Heart right ventricle (tissue), 16 donors: ENCODE data around the gene ADAMTSL5. TPM values are rescaled to one million over a fixed set of nuclear protein-coding genes. Genes with fewer than 3 reads are reported as not detected.
A peak's percentile ranks its signal among the peaks of the same experiment; 100 is the strongest.

ENCODE experiments used
- ATAC-seq, 8 donors: fragments of 200-7000 bp; cut with Tn5 transposase; one replicate each; pipeline ENCODE4 v1.9.1; 2020; ENCODE audit warnings: mild to moderate bottlenecking in 8 of 8, moderate library complexity in 8 of 8, moderate number of reproducible peaks in 1 of 8
- DNase-seq, 2 donors: peaks; one replicate each; pipeline ENCODE4 v3.0.0-alpha.2; 2020
- H3K27ac ChIP-seq, 10 donors: fragments of 200-600 bp; sonication (generic) in 2 of 10; one replicate each; pipeline versions ENCODE4 v1.5.0 to v1.8.0; 2020 to 2022; ENCODE audit warnings: mild to moderate bottlenecking in 3 of 10
- H3K27me3 ChIP-seq, 7 donors: fragments of 200-600 bp; one replicate each; pipeline ENCODE4 v1.8.0; 2021 to 2022; ENCODE audit warnings: mild to moderate bottlenecking in 2 of 7
- H3K36me3 ChIP-seq, 9 donors: fragments of 200-600 bp; sonication (generic) in 1 of 9; one replicate each; pipeline versions ENCODE4 v1.5.0 to v1.8.0; 2020 to 2022; ENCODE audit warnings: mild to moderate bottlenecking in 2 of 9
- H3K4me1 ChIP-seq, 9 donors: fragments of 200-600 bp; sonication (generic) in 1 of 9; one replicate each; pipeline versions ENCODE4 v1.5.0 to v1.8.0; 2020 to 2022; ENCODE audit warnings: mild to moderate bottlenecking in 4 of 9
- H3K4me3 ChIP-seq, 10 donors: fragments of 200-600 bp; sonication (generic) in 2 of 10; one replicate each; pipeline versions ENCODE4 v1.5.0 to v1.8.0; 2020 to 2022; ENCODE audit warnings: mild to moderate bottlenecking in 7 of 10, moderate library complexity in 2 of 10
- H3K9me3 ChIP-seq, 11 donors: fragments of 200-600 bp in 10 of 11; sonication (generic) in 2 of 11; one replicate each; pipeline versions ENCODE4 v1.5.0 to v1.8.0; 2013 to 2022; ENCODE audit warnings: mild to moderate bottlenecking in 2 of 11, control low read depth in 1 of 11, moderate library complexity in 1 of 11
- WGBS, 2 donors: extraction: QIAGEN DNeasy Blood & Tissue Kit; methylation state at CpG; one replicate each; pipeline ENCODE4 v1.1.7; 2013; ENCODE audit warnings: inconsistent platforms in 1 of 2; 5-methylcytosine and 5-hydroxymethylcytosine counted together
- intact Hi-C, 10 donors: fragments of 100-400 bp; cut with DNase I; formaldehyde crosslinking; loops; one replicate each; pipeline versions ENCODE4 v1.11.1 to v1.14.2; 2022
- polyA plus RNA-seq, 2 donors: library from polyadenylated mRNA; stranded (reverse); fragments of 200-250 nt; gene quantifications; one replicate each; pipeline ENCODE4 v1.2.3, GENCODE V29; 2013
- total RNA-seq, 10 donors: library from RNA; stranded (reverse); fragmentation: NEBNext Ultra II Directional in 3 of 10; extraction: Animal tissue kit (Norgen Biotek cat#: 25700) in 3 of 10; gene quantifications; one replicate each; pipeline versions ENCODE4 v1.2.1 to v1.2.4, GENCODE V29; 2021 to 2023
- TF ChIP-seq, protein P1 (sequence below), 9 donors: fragments of 200-600 bp; sonication (generic) in 2 of 9; IDR thresholded peaks; one replicate each; pipeline versions ENCODE4 v1.5.0 to v1.8.0; 2021 to 2022; ENCODE audit warnings: antibody characterized with exemption in 9 of 9, mild to moderate bottlenecking in 5 of 9, moderate library complexity in 1 of 9
- donor health status: Arrhythmogenic right ventricular cardiomyopathy.
- donor health status: ischemic (EF 13 %, LVEDD 7.1; RV severe dilation, severe dysfunction).
- donor health status: healthy with polysubstance abuse.
- donor health status: DM: no; HTN: yes; CAD: no.
- donor health status: DM: no; HTN: no; CAD: no.
- donor health status: ischemic (EF 25% LVEDD 6.9; RV normal size, moderate dysfunction).
- donor health status: ischemic (EF 25% LVEDD 5.7; RV mildly dilated, moderate dysfunction).
- donor health status: healthy.
- donor health status: DM: yes; HTN: yes; CAD: no.
- donor health status: Ischemic cardiomyopathy.
- donor health status: ischemic (EF 35%, LVEDD 5.7; RV mildly dilated, moderate dysfunction).
- donor health status: nonischemic (EF 11% LVEDD 7.7; RV severe dilation, severe dysfunction).
- donor health status: DM: yes; HTN: yes; CAD: no.
- donor health status: PGD.
- donor health status: ischemic (EF 29% LVEDD 5.4; RV normal size, mild dysfunction).
- donor health status: nonischemic (EF 23%, LVEDD 6.1; RV moderate dilation, normal function).

ADAMTSL5 gene
- total and polyA plus RNA-seq, 12 donors = 16.7 to 69.4 (median 35.8) TPM

DNA sequence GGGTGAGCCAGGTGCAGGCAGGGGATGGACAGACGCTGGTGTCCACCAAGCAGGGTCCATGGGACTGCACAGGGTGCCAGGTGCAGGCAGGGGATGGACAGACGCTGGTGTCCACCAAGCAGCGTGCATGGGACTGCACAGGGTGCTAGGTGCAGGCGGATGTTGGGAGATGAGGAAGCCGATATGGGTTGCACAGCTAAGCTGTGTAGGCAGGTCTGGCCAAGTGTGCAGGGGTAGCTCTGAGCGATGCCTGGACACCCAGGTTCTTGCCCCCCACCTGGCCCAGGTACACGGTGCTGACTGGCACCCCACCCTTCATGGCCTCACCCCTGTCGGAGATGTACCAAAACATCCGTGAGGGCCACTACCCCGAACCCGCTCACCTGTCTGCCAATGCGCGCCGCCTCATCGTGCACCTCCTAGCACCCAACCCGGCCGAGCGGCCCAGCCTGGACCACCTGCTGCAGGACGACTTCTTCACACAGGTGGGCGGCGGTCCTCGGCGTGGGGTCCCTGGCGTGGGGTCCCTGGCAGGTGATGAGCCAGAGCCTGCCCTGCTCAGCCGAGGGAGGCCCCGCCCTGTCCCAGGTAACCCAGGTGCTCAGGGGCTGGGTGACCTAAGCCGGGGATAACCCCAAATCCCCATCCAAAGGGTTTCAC lies 15.0 kb upstream of the ADAMTSL5 start:
- Histone ChIP-seq H3K27ac (no peak overlapping the region), H3K9me3 (no peaks in the 10 kb centered on the region), H3K27me3 (peaks cover 26 to 73% (median 64%) of the 10 kb centered on the region in 7 donors), H3K4me1 (no peaks in the 10 kb centered on the region), H3K36me3 (no peaks in the 10 kb centered on the region), H3K4me3 (no peak overlapping the region)
- TF ChIP-seq, protein P1, sequence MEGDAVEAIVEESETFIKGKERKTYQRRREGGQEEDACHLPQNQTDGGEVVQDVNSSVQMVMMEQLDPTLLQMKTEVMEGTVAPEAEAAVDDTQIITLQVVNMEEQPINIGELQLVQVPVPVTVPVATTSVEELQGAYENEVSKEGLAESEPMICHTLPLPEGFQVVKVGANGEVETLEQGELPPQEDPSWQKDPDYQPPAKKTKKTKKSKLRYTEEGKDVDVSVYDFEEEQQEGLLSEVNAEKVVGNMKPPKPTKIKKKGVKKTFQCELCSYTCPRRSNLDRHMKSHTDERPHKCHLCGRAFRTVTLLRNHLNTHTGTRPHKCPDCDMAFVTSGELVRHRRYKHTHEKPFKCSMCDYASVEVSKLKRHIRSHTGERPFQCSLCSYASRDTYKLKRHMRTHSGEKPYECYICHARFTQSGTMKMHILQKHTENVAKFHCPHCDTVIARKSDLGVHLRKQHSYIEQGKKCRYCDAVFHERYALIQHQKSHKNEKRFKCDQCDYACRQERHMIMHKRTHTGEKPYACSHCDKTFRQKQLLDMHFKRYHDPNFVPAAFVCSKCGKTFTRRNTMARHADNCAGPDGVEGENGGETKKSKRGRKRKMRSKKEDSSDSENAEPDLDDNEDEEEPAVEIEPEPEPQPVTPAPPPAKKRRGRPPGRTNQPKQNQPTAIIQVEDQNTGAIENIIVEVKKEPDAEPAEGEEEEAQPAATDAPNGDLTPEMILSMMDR (IDR thresholded peaks at IDR 0.05) = no peak
- 82 to 86% methylated on average over 27 of the region's 27 CpGs for WGBS, 2 donors
- ATAC-seq = peak in 1 of 8 donors; percentile 16
- no peak for DNase-seq
- intact Hi-C loops = loop anchor here in 1 of 10 donors (10.0 kb wide), 1 partner anchor 213 kb away; no protein-coding TSS in a partner anchor

DNA sequence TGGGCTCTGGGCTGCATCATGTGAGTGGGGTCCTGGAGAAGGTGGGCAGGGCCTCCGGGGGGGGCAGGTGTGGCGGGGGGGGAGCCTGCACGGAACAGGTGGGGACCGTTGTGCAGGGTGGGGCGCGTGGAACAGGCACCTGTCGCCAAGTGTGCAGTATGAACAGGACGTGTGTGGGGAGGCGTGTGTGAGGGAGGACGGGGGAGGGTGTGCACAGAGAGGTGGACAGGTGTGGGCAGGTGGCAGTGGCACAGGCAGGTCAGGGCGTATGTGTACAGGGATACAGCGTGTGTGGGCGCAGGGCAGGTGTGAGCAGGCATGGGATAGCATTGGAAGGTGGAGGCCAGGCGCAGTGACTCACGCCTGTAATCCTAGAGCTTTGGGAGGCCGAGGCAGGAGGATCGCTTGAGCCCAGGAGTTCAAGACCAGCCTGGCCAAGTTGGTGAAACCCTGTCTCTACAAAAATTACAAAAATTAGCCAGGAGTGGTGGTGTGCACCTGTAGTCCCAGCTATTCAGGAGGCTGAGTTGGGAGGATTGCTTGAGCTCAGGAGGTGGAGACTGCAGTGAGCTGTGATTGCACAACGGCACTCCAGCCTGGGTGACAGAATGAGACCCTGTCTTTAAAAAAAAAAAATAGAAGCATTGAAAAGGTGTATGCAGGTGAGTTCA lies 14.3 kb upstream of the ADAMTSL5 start:
- 80 to 83% methylated on average over 18 of the region's 18 CpGs for WGBS, 2 donors

GRCh38 chr19:1526066-1526778 lies 13.4 kb upstream of the ADAMTSL5 start:
- TF ChIP-seq, protein P1 (IDR thresholded peaks at IDR 0.05) = no peak
- H3K4me1 ChIP-seq = peaks cover 0 to 9% (median 4%) of the 10 kb centered on the region in 9 donors
- DNase-seq = no peak
- peaks cover 26 to 71% (median 61%) of the 10 kb centered on the region in 7 donors for H3K27me3 ChIP-seq
- intact Hi-C loops = loop anchor here in 1 of 10 donors (10.0 kb wide), 1 partner anchor 211 kb away; no protein-coding TSS in a partner anchor
- no peaks in the 10 kb centered on the region for H3K9me3 ChIP-seq
- no peaks in the 10 kb centered on the region for H3K36me3 ChIP-seq
- 80% methylated on average over 33 of the region's 33 CpGs for WGBS, 2 donors
- no peak overlapping the region for H3K27ac ChIP-seq
- ATAC-seq = no peak
- H3K4me3 ChIP-seq = no peak overlapping the region

More for the DNA sequence above, 14.3 kb upstream of the ADAMTSL5 start:
- Histone ChIP-seq H3K4me1 (peaks cover 0 to under 1% (median 0%) of the 10 kb centered on the region in 9 donors), H3K27me3 (peaks cover 26 to 71% (median 68%) of the 10 kb centered on the region in 7 donors), H3K4me3 (no peak overlapping the region), H3K27ac (no peak overlapping the region), H3K36me3 (no peaks in the 10 kb centered on the region), H3K9me3 (no peaks in the 10 kb centered on the region)
- TF ChIP-seq, protein P1 (IDR thresholded peaks at IDR 0.05) = no peak
- no peak for DNase-seq
- intact Hi-C loops = loop anchor here in 1 of 10 donors (10.0 kb wide), 1 partner anchor 212 kb away; no protein-coding TSS in a partner anchor
- ATAC-seq = no peak

DNA sequence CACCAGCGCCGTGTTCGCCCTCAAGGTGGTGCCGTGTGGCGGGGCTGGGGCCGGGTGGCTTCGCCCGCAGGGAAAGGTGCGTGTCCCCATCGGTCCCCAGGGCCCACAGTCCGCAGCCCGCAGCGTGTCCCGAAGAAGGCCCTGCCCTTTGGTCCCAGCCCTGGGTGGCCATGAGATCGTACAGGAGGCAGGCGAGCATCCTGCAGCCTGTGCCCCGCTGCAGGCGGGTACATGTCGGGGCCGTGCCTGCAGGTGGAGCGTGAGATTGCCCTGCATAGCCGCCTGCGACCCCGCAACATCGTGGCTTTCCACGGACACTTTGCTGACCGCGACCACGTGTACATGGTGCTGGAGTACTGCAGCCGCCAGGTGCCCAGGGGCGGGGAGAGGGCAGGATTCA lies 12.5 kb upstream of the ADAMTSL5 start:
- H3K27me3 ChIP-seq = peaks cover 26 to 70% (median 58%) of the 10 kb centered on the region in 7 donors
- no peaks in the 10 kb centered on the region for H3K9me3 ChIP-seq
- no peak for DNase-seq
- no peak overlapping the region for H3K4me3 ChIP-seq
- TF ChIP-seq, protein P1 (IDR thresholded peaks at IDR 0.05) = no peak
- H3K4me1 ChIP-seq = peaks cover 0 to 11% (median 4%) of the 10 kb centered on the region in 9 donors
- intact Hi-C loops = loop anchor here in 1 of 10 donors (10.0 kb wide), 1 partner anchor 211 kb away; no protein-coding TSS in a partner anchor
- WGBS, 2 donors = 64% methylated on average over 31 of the region's 31 CpGs
- no peak overlapping the region for H3K27ac ChIP-seq
- no peaks in the 10 kb centered on the region for H3K36me3 ChIP-seq
- no peak for ATAC-seq
